PC-9 (cell line): ENCODE results near the gene PTPN1. TPM values are rescaled to one million over a fixed set of nuclear protein-coding genes. Genes with fewer than 3 reads are reported as not detected.

Experiments used
- BruUV-seq: library from RNA; stranded (reverse); fragments of 400-500 nt; replicated peaks from 2 replicates; lab custom pipeline; 2021; lab: Mats Ljungman, UMichigan
- CTCF ChIA-PET: fragments of 300-600 bp; sonication (Branson Sonifier 250); formaldehyde crosslinking; loops from one replicate; lab custom pipeline; 2022; ENCODE audit warnings: antibody characterized with exemption; lab: Charles Lee
- POLR2A ChIA-PET: fragments of 300-600 bp; sonication (Branson Sonifier 250); formaldehyde crosslinking; loops from one replicate; lab custom pipeline; 2022; ENCODE audit warnings: antibody characterized with exemption; ENCODE audit not compliant: unreplicated experiment; lab: Charles Lee
- DNase-seq, 2 experiments: peaks; one replicate each; pipeline versions ENCODE4 v3.0.0 to v3.0.0-alpha.2; 2015 to 2022; ENCODE audit warnings: mixed read lengths in 1 of 2
- H2AFZ ChIP-seq: fragments of 200-600 bp; sonication (generic); 2 replicates; pipeline ENCODE4 v1.8.1; 2017; ENCODE audit warnings: antibody characterized with exemption
- H3F3A ChIP-seq: fragments of 200-600 bp; sonication (generic); 2 replicates; pipeline ENCODE4 v1.8.1; 2017; ENCODE audit warnings: antibody characterized with exemption, mild to moderate bottlenecking, low read depth; ENCODE audit not compliant: insufficient read depth
- H3K27ac ChIP-seq: fragments of 200-600 bp; sonication (generic); 2 replicates; pipeline ENCODE4 v1.6.1; 2016; ENCODE audit warnings: mixed run types
- H3K27me3 ChIP-seq: fragments of 200-600 bp; sonication (generic); 2 replicates; pipeline ENCODE4 v1.6.1; 2016; ENCODE audit warnings: low read depth, mixed run types; ENCODE audit not compliant: insufficient read depth
- H3K36me3 ChIP-seq: fragments of 200-600 bp; sonication (generic); 2 replicates; pipeline ENCODE4 v1.6.1; 2016; ENCODE audit warnings: low read depth, mixed run types
- H3K4me1 ChIP-seq: fragments of 200-600 bp; sonication (generic); replicated peaks from 2 replicates; pipeline ENCODE4 v1.6.1; 2016; ENCODE audit warnings: mixed run types; ENCODE audit not compliant: insufficient read depth
- H3K4me2 ChIP-seq: fragments of 200-600 bp; sonication (generic); 2 replicates; pipeline ENCODE4 v1.6.1; 2017; ENCODE audit warnings: mixed run types
- H3K4me3 ChIP-seq: fragments of 200-600 bp; sonication (generic); 2 replicates; pipeline ENCODE4 v1.6.1; 2016; ENCODE audit warnings: mixed run types
- H3K79me2 ChIP-seq: fragments of 200-600 bp; sonication (generic); 2 replicates; pipeline ENCODE4 v1.6.1; 2017; ENCODE audit warnings: low read depth, mixed run types
- H3K9me2 ChIP-seq: fragments of 200-600 bp; sonication (generic); 2 replicates; pipeline ENCODE4 v1.8.1; 2017; ENCODE audit warnings: mild to moderate bottlenecking; ENCODE audit not compliant: insufficient read depth
- H3K9me3 ChIP-seq: fragments of 200-600 bp; sonication (generic); 2 replicates; pipeline ENCODE4 v1.8.1; 2016; ENCODE audit warnings: low read depth; ENCODE audit not compliant: insufficient read depth
- H4K20me1 ChIP-seq: fragments of 200-600 bp; sonication (generic); 2 replicates; pipeline ENCODE4 v1.8.1; 2017; ENCODE audit not compliant: insufficient read depth
- EZH2 ChIP-seq: fragments of 200-600 bp; sonication (generic); IDR thresholded peaks from 2 replicates; pipeline ENCODE4 v1.8.0; 2017; ENCODE audit warnings: antibody characterized with exemption, low read depth
- intact Hi-C: fragments of 100-400 bp; cut with micrococcal nuclease; formaldehyde crosslinking; loops from one replicate; pipeline ENCODE4 v1.10.0; 2022; ENCODE audit not compliant: unreplicated experiment
- total RNA-seq: library from RNA; stranded (reverse); gene quantifications from 2 replicates; pipeline ENCODE4 v1.2.3, GENCODE V29; 2021
- TF ChIP-seq, protein P1 (sequence below): fragments of 200-600 bp; sonication (generic); conservative IDR thresholded peaks from 2 replicates; pipeline ENCODE4 v1.6.1; 2017; ENCODE audit warnings: mixed run types, antibody characterized with exemption, mild to moderate bottlenecking, moderate library complexity

Gene PTPN1
- total RNA-seq, 1 experiment from 2014 or later: 59.8 TPM

GRCh38 chr20:50487397-50487796 is 22.8 kb upstream of the PTPN1 start:
- H3K27me3 ChIP-seq: no peaks in the 10 kb centered on the region
- no peak overlapping the region for H3K27ac ChIP-seq
- H3F3A ChIP-seq: peaks cover 15% of the 10 kb centered on the region
- H2AFZ ChIP-seq: 0 out of 2 replicates have a peak overlapping the region, but pooled peaks have one; percentile 7
- CTCF ChIA-PET: no interaction called here
- no peaks in the 10 kb centered on the region for H3K9me2 ChIP-seq
- no peaks in the 10 kb centered on the region for H3K79me2 ChIP-seq
- H3K4me2 ChIP-seq: no peak overlapping the region
- no peaks in the 10 kb centered on the region for H3K9me3 ChIP-seq
- BruUV-seq: no TSS peak
- TF ChIP-seq EZH2: no peak
- TF ChIP-seq, protein P1, sequence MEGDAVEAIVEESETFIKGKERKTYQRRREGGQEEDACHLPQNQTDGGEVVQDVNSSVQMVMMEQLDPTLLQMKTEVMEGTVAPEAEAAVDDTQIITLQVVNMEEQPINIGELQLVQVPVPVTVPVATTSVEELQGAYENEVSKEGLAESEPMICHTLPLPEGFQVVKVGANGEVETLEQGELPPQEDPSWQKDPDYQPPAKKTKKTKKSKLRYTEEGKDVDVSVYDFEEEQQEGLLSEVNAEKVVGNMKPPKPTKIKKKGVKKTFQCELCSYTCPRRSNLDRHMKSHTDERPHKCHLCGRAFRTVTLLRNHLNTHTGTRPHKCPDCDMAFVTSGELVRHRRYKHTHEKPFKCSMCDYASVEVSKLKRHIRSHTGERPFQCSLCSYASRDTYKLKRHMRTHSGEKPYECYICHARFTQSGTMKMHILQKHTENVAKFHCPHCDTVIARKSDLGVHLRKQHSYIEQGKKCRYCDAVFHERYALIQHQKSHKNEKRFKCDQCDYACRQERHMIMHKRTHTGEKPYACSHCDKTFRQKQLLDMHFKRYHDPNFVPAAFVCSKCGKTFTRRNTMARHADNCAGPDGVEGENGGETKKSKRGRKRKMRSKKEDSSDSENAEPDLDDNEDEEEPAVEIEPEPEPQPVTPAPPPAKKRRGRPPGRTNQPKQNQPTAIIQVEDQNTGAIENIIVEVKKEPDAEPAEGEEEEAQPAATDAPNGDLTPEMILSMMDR: no peak
- H3K4me1 ChIP-seq: peaks cover 3% of the 10 kb centered on the region
- H3K36me3 ChIP-seq: no peaks in the 10 kb centered on the region
- DNase-seq: no peak
- H3K4me3 ChIP-seq: no peak overlapping the region
- H4K20me1 ChIP-seq: no peaks in the 10 kb centered on the region
- POLR2A ChIA-PET: no interaction called here
- intact Hi-C loops: no loop called here

- BruUV-seq: no TSS peak
- H3K4me1 ChIP-seq: peaks cover 11% of the 10 kb centered on the region
- H3K27me3 ChIP-seq: no peaks in the 10 kb centered on the region
- intact Hi-C loops: no loop called here
- H3F3A ChIP-seq: peaks cover 21% of the 10 kb centered on the region
- no peaks in the 10 kb centered on the region for H3K9me2 ChIP-seq
- DNase-seq: no peak
- H3K27ac ChIP-seq: no peak overlapping the region
- TF ChIP-seq, protein P1: no peak
- TF ChIP-seq EZH2: no peak
- no peak overlapping the region for H3K4me2 ChIP-seq
- H2AFZ ChIP-seq: no peak overlapping the region
- H3K9me3 ChIP-seq: no peaks in the 10 kb centered on the region
- no peaks in the 10 kb centered on the region for H3K79me2 ChIP-seq
- ChIA-PET POLR2A (interaction anchor here (0.6 kb wide), 1 partner anchor 386 kb away, joined by 9 read pairs; no protein-coding TSS in a partner anchor), CTCF (interaction anchor here (0.6 kb wide), 1 partner anchor 146 kb away, joined by 3 read pairs; no protein-coding TSS in a partner anchor)
- no peaks in the 10 kb centered on the region for H3K36me3 ChIP-seq
- no peak overlapping the region for H3K4me3 ChIP-seq
- no peaks in the 10 kb centered on the region for H4K20me1 ChIP-seq
These were observed 21.9 kb upstream of the PTPN1 start for GRCh38 chr20:50488236-50488806.

DNA sequence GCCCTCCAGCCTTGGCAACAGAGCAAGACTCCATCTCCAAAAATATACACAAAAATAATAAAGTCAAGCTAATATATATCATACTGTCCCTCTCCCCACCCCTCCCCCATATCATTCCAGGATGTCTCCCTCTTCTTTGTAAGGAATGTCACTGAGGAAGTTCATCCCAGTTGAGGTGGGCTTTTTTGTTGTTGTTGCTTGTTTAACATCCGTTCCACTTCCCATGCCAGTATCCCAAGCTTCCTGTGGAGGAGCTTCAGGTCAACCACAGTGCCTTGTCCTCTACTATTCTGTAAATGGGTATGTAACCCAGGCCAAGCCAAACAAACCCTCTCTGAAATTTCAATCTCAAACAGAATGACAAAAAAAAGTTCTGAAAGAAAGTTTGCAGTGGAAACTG is 19.0 kb upstream of the PTPN1 start:
- DNase-seq: no peak
- ChIA-PET CTCF (no interaction called here), POLR2A (interaction anchor here (0.6 kb wide), 1 partner anchor 1076 kb away, joined by 4 read pairs; no protein-coding TSS in a partner anchor)
- Histone ChIP-seq H3K27me3 (no peaks in the 10 kb centered on the region), H3K9me2 (no peaks in the 10 kb centered on the region), H3K4me2 (no peak overlapping the region), H3K9me3 (no peaks in the 10 kb centered on the region), H4K20me1 (no peaks in the 10 kb centered on the region), H3K79me2 (no peaks in the 10 kb centered on the region), H3K4me1 (peaks cover 20% of the 10 kb centered on the region), H3K27ac (no peak overlapping the region), H3K4me3 (no peak overlapping the region), H3F3A (peaks cover 36% of the 10 kb centered on the region), H3K36me3 (no peaks in the 10 kb centered on the region), H2AFZ (no peak overlapping the region)
- BruUV-seq: no TSS peak
- TF ChIP-seq, protein P1: no peak
- no peak for TF ChIP-seq EZH2
- intact Hi-C loops: loop anchor here (5.0 kb wide), 1 partner anchor 51 kb away; no protein-coding TSS in a partner anchor
